H9 (cell line): ENCODE data around the gene CEP83. TPM values are rescaled to one million over a fixed set of nuclear protein-coding genes. Genes with fewer than 3 reads are reported as not detected.

ENCODE experiments used
- DNase-seq: peaks from one replicate; pipeline ENCODE4 v3.0.0-alpha.2; 2017
- H2AFZ ChIP-seq: one replicate; pipeline ENCODE4 v1.6.1; 2013; ENCODE audit warnings: mild to moderate bottlenecking, low read length, control low read depth, moderate library complexity
- H2AK5ac ChIP-seq: 2 replicates; pipeline ENCODE4 v1.6.1; 2013; ENCODE audit warnings: low read length, control low read depth, mixed read lengths; ENCODE audit not compliant: insufficient read length
- H2BK120ac ChIP-seq: one replicate; pipeline ENCODE4 v1.6.1; 2013; ENCODE audit warnings: low read depth, mild to moderate bottlenecking, low read length, control low read depth, inconsistent platforms; ENCODE audit not compliant: poor library complexity, severe bottlenecking
- H2BK12ac ChIP-seq: 2 replicates; pipeline ENCODE4 v1.6.1; 2013; ENCODE audit warnings: low read length, control low read depth, mixed read lengths, low read depth; ENCODE audit not compliant: insufficient read length
- H2BK15ac ChIP-seq: 2 replicates; pipeline ENCODE4 v1.6.1; 2013; ENCODE audit warnings: low read depth, low read length, control low read depth
- H2BK20ac ChIP-seq: one replicate; pipeline ENCODE4 v1.6.1; 2013; ENCODE audit warnings: low read depth, mild to moderate bottlenecking, low read length, control low read depth, inconsistent platforms; ENCODE audit not compliant: poor library complexity, severe bottlenecking
- H2BK5ac ChIP-seq: 2 replicates; pipeline ENCODE4 v1.6.1; 2013; ENCODE audit warnings: low read length, control low read depth, mixed read lengths; ENCODE audit not compliant: insufficient read length
- H3K14ac ChIP-seq: 2 replicates; pipeline ENCODE4 v1.6.1; 2013; ENCODE audit warnings: low read length, control low read depth; ENCODE audit not compliant: insufficient read depth
- H3K18ac ChIP-seq: 2 replicates; pipeline ENCODE4 v1.6.1; 2013; ENCODE audit warnings: low read depth, mild to moderate bottlenecking, mixed read lengths, low read length, control low read depth; ENCODE audit not compliant: insufficient read length
- H3K23ac ChIP-seq: 2 replicates; pipeline ENCODE4 v1.6.1; 2013; ENCODE audit warnings: low read length, control low read depth, mixed read lengths, low read depth; ENCODE audit not compliant: insufficient read length
- H3K23me2 ChIP-seq: 2 replicates; pipeline ENCODE4 v1.6.1; 2013; ENCODE audit warnings: low read depth, mild to moderate bottlenecking, mixed read lengths, low read length, control low read depth; ENCODE audit not compliant: insufficient read length, poor library complexity, severe bottlenecking
- H3K27ac ChIP-seq: 2 replicates; pipeline ENCODE4 v1.5.1; 2013; ENCODE audit warnings: low read length, control low read depth, mixed read lengths, low read depth; ENCODE audit not compliant: insufficient read length
- H3K27me3 ChIP-seq: 2 replicates; pipeline ENCODE4 v1.6.1; 2013; ENCODE audit warnings: low read length, control low read depth, inconsistent platforms; ENCODE audit not compliant: insufficient read depth
- H3K4ac ChIP-seq: 2 replicates; pipeline ENCODE4 v1.6.1; 2013; ENCODE audit warnings: low read depth, mild to moderate bottlenecking, control low read depth, inconsistent platforms, low read length, moderate library complexity
- H3K4me1 ChIP-seq: 2 replicates; pipeline ENCODE4 v1.6.1; 2013; ENCODE audit warnings: low read length, control low read depth, inconsistent platforms; ENCODE audit not compliant: insufficient read depth
- H3K4me2 ChIP-seq: 2 replicates; pipeline ENCODE4 v1.6.1; 2013; ENCODE audit warnings: low read length, control low read depth, mixed read lengths; ENCODE audit not compliant: insufficient read length, insufficient read depth
- H3K56ac ChIP-seq: 2 replicates; pipeline ENCODE4 v1.6.1; 2013; ENCODE audit warnings: low read depth, mild to moderate bottlenecking, mixed read lengths, low read length, control low read depth; ENCODE audit not compliant: insufficient read length
- H3K79me1 ChIP-seq: 2 replicates; pipeline ENCODE4 v1.6.1; 2013; ENCODE audit warnings: low read depth, mild to moderate bottlenecking, moderate library complexity, low read length, control low read depth, inconsistent platforms; ENCODE audit not compliant: insufficient read depth, poor library complexity, severe bottlenecking
- H3K79me2 ChIP-seq: 2 replicates; pipeline ENCODE4 v1.6.1; 2013; ENCODE audit warnings: low read length, control low read depth, inconsistent platforms; ENCODE audit not compliant: insufficient read depth
- H3K9ac ChIP-seq: 2 replicates; pipeline ENCODE4 v1.6.1; 2013; ENCODE audit warnings: low read length, control low read depth, mixed read lengths; ENCODE audit not compliant: insufficient read length; ENCODE audit errors: extremely low read depth
- H3K9me3 ChIP-seq: one replicate; pipeline ENCODE4 v1.6.1; 2013; ENCODE audit warnings: low read depth, low read length, inconsistent platforms; ENCODE audit not compliant: control insufficient read depth
- H3T11ph ChIP-seq: one replicate; pipeline ENCODE4 v1.6.1; 2013; ENCODE audit warnings: mild to moderate bottlenecking, low read length, control low read depth, inconsistent platforms
- H4K20me1 ChIP-seq: one replicate; pipeline ENCODE4 v1.6.1; 2013; ENCODE audit not compliant: control insufficient read depth, insufficient read length, insufficient read depth
- H4K5ac ChIP-seq: 2 replicates; pipeline ENCODE4 v1.6.1; 2013; ENCODE audit warnings: low read depth, mild to moderate bottlenecking, mixed read lengths, low read length, control low read depth; ENCODE audit not compliant: insufficient read length
- H4K8ac ChIP-seq: replicated peaks from 2 replicates; pipeline ENCODE4 v1.6.1; 2013; ENCODE audit warnings: low read length, control low read depth, mixed read lengths, low read depth; ENCODE audit not compliant: insufficient read length
- H4K91ac ChIP-seq: 2 replicates; pipeline ENCODE4 v1.6.1; 2013; ENCODE audit warnings: low read depth, mild to moderate bottlenecking, moderate library complexity, mixed read lengths, low read length, control low read depth; ENCODE audit not compliant: insufficient read length
- H3K27ac Mint-ChIP-seq, 3 experiments: 2 replicates in 2 of 3; 3 replicates in 1 of 3; pipeline ENCODE4 v1.8.0; 2020 to 2021; ENCODE audit warnings: mixed read lengths in 3 of 3, mild to moderate bottlenecking in 1 of 3, moderate library complexity in 1 of 3
- H3K27me3 Mint-ChIP-seq: 2 replicates; pipeline ENCODE4 v1.8.0; 2021; ENCODE audit warnings: low read depth, mild to moderate bottlenecking, moderate library complexity, mixed read lengths
- H3K36me3 Mint-ChIP-seq, 3 experiments: 2 replicates in 2 of 3; 3 replicates in 1 of 3; pipeline ENCODE4 v1.8.0; 2020 to 2021; ENCODE audit warnings: low read depth in 3 of 3, mixed read lengths in 3 of 3; ENCODE audit not compliant: insufficient read depth in 1 of 3
- H3K4me1 Mint-ChIP-seq, 2 experiments: 2 replicates each; pipeline ENCODE4 v1.8.0; 2020; ENCODE audit warnings: mixed read lengths in 2 of 2
- H3K4me3 Mint-ChIP-seq, 2 experiments: 2 replicates in 1 of 2; 3 replicates in 1 of 2; pipeline ENCODE4 v1.8.0; 2020 to 2021; ENCODE audit warnings: mild to moderate bottlenecking in 2 of 2, mixed read lengths in 2 of 2, moderate library complexity in 1 of 2
- H3K9me3 Mint-ChIP-seq, 2 experiments: 2 replicates in 1 of 2; 3 replicates in 1 of 2; pipeline ENCODE4 v1.8.0; 2020; ENCODE audit warnings: mild to moderate bottlenecking in 2 of 2, mixed read lengths in 2 of 2, moderate library complexity in 1 of 2
- WGBS: extraction: QIAGEN DNeasy Blood & Tissue Kit; methylation state at CpG from one replicate; pipeline ENCODE4 v1.1.7; 2013; ENCODE audit warnings: missing lambda C conversion rate, low lambda C conversion rate, mixed read lengths; ENCODE audit not compliant: insufficient read length; ENCODE audit errors: extremely low coverage; 5-methylcytosine and 5-hydroxymethylcytosine counted together
- total RNA-seq: library from RNA; stranded (reverse); gene quantifications from 2 replicates; pipeline ENCODE4 v1.2.1, GENCODE V29; 2021
- TF ChIP-seq, protein P1 (sequence below): fragments of 200-600 bp; sonication (generic); conservative IDR thresholded peaks from 3 replicates; pipeline ENCODE4 v1.8.0; 2021; ENCODE audit warnings: antibody characterized with exemption, mild to moderate bottlenecking

CEP83 gene
- total RNA-seq, 1 experiment from 2014 or later, result 26.5 TPM

DNA sequence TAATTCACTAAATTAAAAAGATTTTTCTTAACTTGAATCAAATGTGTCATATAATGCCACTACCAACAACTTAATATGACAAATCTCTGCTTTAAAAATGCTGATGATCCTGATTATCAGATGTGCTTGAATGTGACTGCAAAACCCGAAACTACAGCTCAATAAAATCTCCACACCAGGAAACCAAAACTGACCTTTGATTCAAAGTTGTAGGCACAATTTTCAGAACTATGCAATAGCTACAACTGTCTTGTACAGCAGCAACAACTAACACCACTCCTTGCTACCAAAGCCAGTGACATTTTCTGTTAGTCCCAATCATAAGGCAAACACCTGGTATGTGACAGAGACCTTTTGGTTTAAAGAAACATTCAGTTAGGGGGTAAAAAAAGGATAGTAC, 147.3 kb downstream of the CEP83 start:
- Mint-ChIP-seq H3K36me3 (peaks cover 13 to 39% (median 25%) of the 10 kb centered on the region in 3 experiments), H3K27ac (no peak overlapping the region), H3K27me3 (no peaks in the 10 kb centered on the region), H3K4me1 (no peaks in the 10 kb centered on the region), H3K4me3 (no peak overlapping the region), H3K9me3 (peaks cover 9 to 10% of the 10 kb centered on the region in 2 experiments)
- no peak overlapping the region for H4K5ac ChIP-seq
- TF ChIP-seq, protein P1, sequence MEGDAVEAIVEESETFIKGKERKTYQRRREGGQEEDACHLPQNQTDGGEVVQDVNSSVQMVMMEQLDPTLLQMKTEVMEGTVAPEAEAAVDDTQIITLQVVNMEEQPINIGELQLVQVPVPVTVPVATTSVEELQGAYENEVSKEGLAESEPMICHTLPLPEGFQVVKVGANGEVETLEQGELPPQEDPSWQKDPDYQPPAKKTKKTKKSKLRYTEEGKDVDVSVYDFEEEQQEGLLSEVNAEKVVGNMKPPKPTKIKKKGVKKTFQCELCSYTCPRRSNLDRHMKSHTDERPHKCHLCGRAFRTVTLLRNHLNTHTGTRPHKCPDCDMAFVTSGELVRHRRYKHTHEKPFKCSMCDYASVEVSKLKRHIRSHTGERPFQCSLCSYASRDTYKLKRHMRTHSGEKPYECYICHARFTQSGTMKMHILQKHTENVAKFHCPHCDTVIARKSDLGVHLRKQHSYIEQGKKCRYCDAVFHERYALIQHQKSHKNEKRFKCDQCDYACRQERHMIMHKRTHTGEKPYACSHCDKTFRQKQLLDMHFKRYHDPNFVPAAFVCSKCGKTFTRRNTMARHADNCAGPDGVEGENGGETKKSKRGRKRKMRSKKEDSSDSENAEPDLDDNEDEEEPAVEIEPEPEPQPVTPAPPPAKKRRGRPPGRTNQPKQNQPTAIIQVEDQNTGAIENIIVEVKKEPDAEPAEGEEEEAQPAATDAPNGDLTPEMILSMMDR, result no peak
- H3K9me3 ChIP-seq, result no peaks in the 10 kb centered on the region
- no peak overlapping the region for H3K9ac ChIP-seq
- no peak overlapping the region for H2BK12ac ChIP-seq
- H2BK120ac ChIP-seq, result no peak overlapping the region
- no peak overlapping the region for H3K14ac ChIP-seq
- no peak overlapping the region for H3K27ac ChIP-seq
- H3K79me1 ChIP-seq, result no peaks in the 10 kb centered on the region
- no peak overlapping the region for H2AK5ac ChIP-seq
- no peak overlapping the region for H3K18ac ChIP-seq
- H3K56ac ChIP-seq, result no peak overlapping the region
- H3K4ac ChIP-seq, result no peak overlapping the region
- no peaks in the 10 kb centered on the region for H3K27me3 ChIP-seq
- no peak overlapping the region for H4K91ac ChIP-seq
- no peak overlapping the region for H3K4me2 ChIP-seq
- H2BK20ac ChIP-seq, result no peak overlapping the region
- H2AFZ ChIP-seq, result no peak overlapping the region
- no peak overlapping the region for H2BK5ac ChIP-seq
- no peaks in the 10 kb centered on the region for H3K79me2 ChIP-seq
- DNase-seq, result no peak
- no peak overlapping the region for H2BK15ac ChIP-seq
- H3T11ph ChIP-seq, result no peak overlapping the region
- H3K23ac ChIP-seq, result no peak overlapping the region
- no peak overlapping the region for H4K8ac ChIP-seq
- no CpG with 5 or more reads among the region's 1 CpG for WGBS
- no peaks in the 10 kb centered on the region for H4K20me1 ChIP-seq
- no peaks in the 10 kb centered on the region for H3K4me1 ChIP-seq
- no peaks in the 10 kb centered on the region for H3K23me2 ChIP-seq
